CD8-positive, alpha-beta memory T cell (primary cell): ENCODE measurements around the gene MAPK11. TPM values are rescaled to one million over a fixed set of nuclear protein-coding genes. Genes with fewer than 3 reads are reported as not detected.
A peak's percentile ranks its signal among the peaks of the same experiment; 100 is the strongest.

Source experiments
- CTCF ChIA-PET: fragments of 350-600 bp; sonication (Branson Sonifier 250); formaldehyde crosslinking; loops from one replicate; lab custom pipeline; 2021; ENCODE audit warnings: antibody characterized with exemption; lab: Charles Lee
- POLR2A ChIA-PET: fragments of 350-600 bp; sonication (Branson Sonifier 250); formaldehyde crosslinking; loops from one replicate; lab custom pipeline; 2021; ENCODE audit warnings: antibody characterized with exemption; lab: Charles Lee
- DNase-seq, 5 donors: peaks; one replicate each; pipeline versions ENCODE4 v3.0.0 to v3.0.0-alpha.2; 2020 to 2022; ENCODE audit warnings: mixed read lengths in 1 of 5
- H3K27ac ChIP-seq: one replicate; pipeline ENCODE4 v1.7.0; 2013; ENCODE audit warnings: low read depth, mild to moderate bottlenecking, low read length, moderate library complexity
- H3K27me3 ChIP-seq: 2 replicates; pipeline ENCODE4 v1.7.0; 2013; ENCODE audit warnings: low read length, mild to moderate bottlenecking; ENCODE audit not compliant: insufficient read depth, poor library complexity, severe bottlenecking
- H3K36me3 ChIP-seq: 2 replicates; pipeline ENCODE4 v1.7.0; 2013; ENCODE audit warnings: mild to moderate bottlenecking, low read length, moderate library complexity; ENCODE audit not compliant: insufficient read depth
- H3K4me1 ChIP-seq: 2 replicates; pipeline ENCODE4 v1.7.0; 2013; ENCODE audit warnings: mild to moderate bottlenecking, low read length, moderate library complexity; ENCODE audit not compliant: insufficient read depth
- H3K4me3 ChIP-seq: 2 replicates; pipeline ENCODE4 v1.7.0; 2013; ENCODE audit warnings: mild to moderate bottlenecking, low read length
- H3K9me3 ChIP-seq: 2 replicates; pipeline ENCODE4 v1.7.0; 2013; ENCODE audit warnings: mild to moderate bottlenecking, low read length
- H3K27ac Mint-ChIP-seq, 8 donors: one replicate each; pipeline ENCODE4 v1.8.0; 2020 to 2021; ENCODE audit warnings: mixed read lengths in 8 of 8, mild to moderate bottlenecking in 6 of 8, inconsistent platforms in 3 of 8, moderate library complexity in 3 of 8
- H3K27me3 Mint-ChIP-seq, 2 donors: one replicate each; pipeline ENCODE4 v1.8.0; 2020 to 2021; ENCODE audit warnings: mixed read lengths in 2 of 2, mild to moderate bottlenecking in 1 of 2, moderate library complexity in 1 of 2
- H3K36me3 Mint-ChIP-seq, 3 donors: one replicate each; pipeline ENCODE4 v1.8.0; 2020 to 2021; ENCODE audit warnings: mixed read lengths in 3 of 3, inconsistent platforms in 1 of 3, mild to moderate bottlenecking in 1 of 3
- H3K4me1 Mint-ChIP-seq, 3 donors: one replicate each; pipeline ENCODE4 v1.8.0; 2020 to 2021; ENCODE audit warnings: mixed read lengths in 3 of 3, inconsistent platforms in 1 of 3, mild to moderate bottlenecking in 1 of 3
- H3K4me3 Mint-ChIP-seq, 7 donors: one replicate each; pipeline ENCODE4 v1.8.0; 2020 to 2021; ENCODE audit warnings: mixed read lengths in 7 of 7, mild to moderate bottlenecking in 6 of 7, moderate library complexity in 4 of 7, inconsistent platforms in 2 of 7
- H3K9me3 Mint-ChIP-seq, 5 donors: one replicate each; pipeline ENCODE4 v1.8.0; 2020 to 2022; ENCODE audit warnings: mixed read lengths in 5 of 5, mild to moderate bottlenecking in 3 of 5, moderate library complexity in 2 of 5, inconsistent platforms in 1 of 5
- polyA plus RNA-seq: library from polyadenylated mRNA; unstranded; fragments of 300-500 nt; fragmentation: Illumina TruSeq; gene quantifications from one replicate; pipeline ENCODE4 v1.2.3, GENCODE V29; 2021
- total RNA-seq, 2 experiments: library from RNA; stranded (reverse); gene quantifications; one replicate each; pipeline ENCODE4 v1.2.3, GENCODE V29; 2021

Gene MAPK11
- total and polyA plus RNA-seq, 3 experiments from 2014 or later: 0.28 to 13.2 (median 12.8) TPM

DNA sequence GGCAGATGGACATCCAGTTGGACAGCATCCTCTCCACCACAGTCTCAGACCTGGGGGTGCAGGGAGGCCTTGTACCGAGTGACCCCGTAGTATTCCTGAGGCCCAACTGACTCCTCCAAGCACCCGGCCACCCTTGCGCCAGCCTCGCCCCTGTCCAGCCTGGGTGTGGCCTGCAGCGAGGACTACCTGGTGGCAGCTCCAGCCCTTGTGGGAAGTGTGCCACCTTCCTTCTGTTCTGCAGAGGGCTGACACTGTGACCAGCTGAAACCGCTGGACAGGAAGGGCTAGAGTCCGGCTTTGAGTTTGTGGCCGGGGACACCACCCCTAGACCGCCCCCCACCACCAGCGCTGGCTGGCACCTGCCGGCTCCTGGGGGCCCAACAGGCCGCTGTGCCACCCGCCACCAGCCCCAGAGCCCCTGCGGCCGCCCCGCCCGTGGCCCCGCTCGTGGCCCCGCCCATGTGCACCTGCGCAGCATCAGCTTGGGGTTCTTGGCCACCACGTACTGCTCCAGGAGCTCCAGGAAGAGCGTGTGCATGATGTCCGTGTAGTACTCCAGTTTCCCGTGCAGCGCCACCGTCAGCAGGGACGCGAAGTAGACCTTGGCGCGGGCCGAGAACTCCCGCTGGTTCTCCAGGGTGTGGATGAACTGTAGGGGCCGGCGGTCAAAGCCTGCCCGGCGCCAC, 10.0 kb upstream of the MAPK11 start:
- H3K9me3 Mint-ChIP-seq: no peaks in the 10 kb centered on the region
- CTCF ChIA-PET: interaction anchor here (0.7 kb wide), 1 partner anchor 62 kb away, joined by 3 read pairs; no protein-coding TSS in a partner anchor
- H3K4me3 ChIP-seq: no peak overlapping the region

DNA sequence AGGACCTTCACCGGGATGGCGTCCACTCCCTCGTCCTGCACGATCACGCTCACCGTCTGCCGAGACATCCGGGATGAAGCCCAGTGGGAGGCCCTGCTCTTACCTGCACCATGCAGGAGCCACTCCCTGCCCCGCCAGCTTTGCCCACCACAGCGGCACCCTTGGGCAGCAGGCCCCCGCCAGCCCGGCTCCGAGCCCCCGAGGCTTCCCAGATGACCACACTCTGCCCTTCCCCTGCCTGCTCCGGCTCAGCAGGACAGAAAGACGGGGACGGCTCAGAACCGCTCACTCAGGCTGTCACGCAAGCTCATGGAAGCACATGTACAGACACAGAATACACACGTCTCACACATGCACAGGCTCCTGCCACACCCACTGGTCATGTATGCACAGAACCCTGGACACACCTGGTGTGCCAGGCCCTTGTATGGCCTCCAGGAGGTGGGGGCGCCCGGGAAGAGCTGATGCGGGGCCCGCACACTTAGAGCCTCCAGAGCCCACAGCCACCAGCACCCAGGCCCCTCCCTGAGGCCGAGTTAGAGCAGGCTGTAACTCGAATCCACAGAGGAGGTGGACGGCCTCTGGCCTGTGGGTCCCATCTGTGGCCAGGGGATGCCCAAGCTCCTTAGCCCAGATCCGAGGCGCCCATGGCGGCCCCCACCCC, 8.9 kb upstream of the MAPK11 start:
- no peak overlapping the region for H3K4me3 ChIP-seq
- no peak overlapping the region for H3K27ac ChIP-seq
- Mint-ChIP-seq H3K36me3 (no peaks in the 10 kb centered on the region), H3K27me3 (no peaks in the 10 kb centered on the region), H3K27ac (no peak overlapping the region), H3K4me1 (peaks cover 0 to 4% (median 2%) of the 10 kb centered on the region in 3 donors), H3K4me3 (no peak overlapping the region), H3K9me3 (no peaks in the 10 kb centered on the region)
- H3K9me3 ChIP-seq: no peaks in the 10 kb centered on the region
- H3K4me1 ChIP-seq: no peaks in the 10 kb centered on the region
- no peak for DNase-seq
- POLR2A ChIA-PET: no interaction called here
- H3K36me3 ChIP-seq: no peaks in the 10 kb centered on the region
- CTCF ChIA-PET: interaction anchor here (0.7 to 1.1 kb wide), 2 partner anchors 46 to 63 kb away, joined by 3 to 4 read pairs; no protein-coding TSS in a partner anchor
- no peaks in the 10 kb centered on the region for H3K27me3 ChIP-seq

More for the DNA sequence above, 10.0 kb upstream of the MAPK11 start:
- no peak overlapping the region for H3K27ac ChIP-seq
- Mint-ChIP-seq H3K4me3 (no peak overlapping the region), H3K36me3 (no peaks in the 10 kb centered on the region), H3K27ac (no peak overlapping the region), H3K4me1 (peaks cover 0 to 3% (median 2%) of the 10 kb centered on the region in 3 donors), H3K27me3 (no peaks in the 10 kb centered on the region)
- no peaks in the 10 kb centered on the region for H3K9me3 ChIP-seq
- no peaks in the 10 kb centered on the region for H3K4me1 ChIP-seq
- H3K27me3 ChIP-seq: no peaks in the 10 kb centered on the region
- DNase-seq: no peak
- H3K36me3 ChIP-seq: no peaks in the 10 kb centered on the region
- POLR2A ChIA-PET: no interaction called here

DNA sequence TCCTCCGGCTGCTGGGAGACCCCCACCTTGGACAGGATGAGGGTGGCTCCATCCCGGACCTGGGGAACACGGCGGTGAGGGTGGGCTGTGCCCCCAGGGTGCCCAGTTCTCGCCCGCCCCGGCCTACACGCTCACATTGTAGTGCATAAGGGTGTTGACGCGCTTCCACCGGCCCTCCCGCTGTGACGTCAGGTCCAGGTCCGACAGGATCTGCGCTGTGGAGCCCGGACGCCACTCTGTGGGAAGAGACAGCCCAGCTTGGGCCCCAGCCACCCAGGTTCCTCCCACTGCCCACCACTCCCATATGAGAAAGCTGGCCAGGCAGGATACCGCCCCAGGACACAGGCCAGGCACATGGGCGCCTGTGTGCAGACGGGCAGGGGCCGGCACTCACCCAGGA, 8.3 kb upstream of the MAPK11 start:
- Histone ChIP-seq H3K36me3 (no peaks in the 10 kb centered on the region), H3K9me3 (no peaks in the 10 kb centered on the region), H3K27me3 (no peaks in the 10 kb centered on the region), H3K4me3 (no peak overlapping the region), H3K27ac (no peak overlapping the region), H3K4me1 (no peaks in the 10 kb centered on the region)
- no peak overlapping the region for H3K27ac Mint-ChIP-seq
- POLR2A ChIA-PET: no interaction called here
- H3K9me3 Mint-ChIP-seq: no peaks in the 10 kb centered on the region
- peaks cover 2 to 3% of the 10 kb centered on the region in 2 donors for H3K27me3 Mint-ChIP-seq
- DNase-seq: no peak
- CTCF ChIA-PET: interaction anchor here (1.1 kb wide), 1 partner anchor 47 kb away, joined by 4 read pairs; no protein-coding TSS in a partner anchor
- H3K4me1 Mint-ChIP-seq: peaks cover 0 to 9% (median 2%) of the 10 kb centered on the region in 3 donors
- H3K4me3 Mint-ChIP-seq: no peak overlapping the region
- H3K36me3 Mint-ChIP-seq: no peaks in the 10 kb centered on the region

GRCh38 chr22:50277761-50278160, 7.6 kb upstream of the MAPK11 start:
- H3K4me1 ChIP-seq: no peaks in the 10 kb centered on the region
- no peak overlapping the region for H3K27ac ChIP-seq
- Mint-ChIP-seq H3K36me3 (no peaks in the 10 kb centered on the region), H3K27ac (peak overlapping the region in 1 of 8 donors; percentile 82), H3K4me1 (peaks cover 0 to 9% (median 2%) of the 10 kb centered on the region in 3 donors), H3K9me3 (no peaks in the 10 kb centered on the region), H3K27me3 (peaks cover 2 to 3% of the 10 kb centered on the region in 2 donors), H3K4me3 (no peak overlapping the region)
- DNase-seq: no peak
- ChIA-PET CTCF (no interaction called here), POLR2A (no interaction called here)
- no peaks in the 10 kb centered on the region for H3K9me3 ChIP-seq
- no peaks in the 10 kb centered on the region for H3K36me3 ChIP-seq
- H3K4me3 ChIP-seq: no peak overlapping the region
- H3K27me3 ChIP-seq: no peaks in the 10 kb centered on the region

DNA sequence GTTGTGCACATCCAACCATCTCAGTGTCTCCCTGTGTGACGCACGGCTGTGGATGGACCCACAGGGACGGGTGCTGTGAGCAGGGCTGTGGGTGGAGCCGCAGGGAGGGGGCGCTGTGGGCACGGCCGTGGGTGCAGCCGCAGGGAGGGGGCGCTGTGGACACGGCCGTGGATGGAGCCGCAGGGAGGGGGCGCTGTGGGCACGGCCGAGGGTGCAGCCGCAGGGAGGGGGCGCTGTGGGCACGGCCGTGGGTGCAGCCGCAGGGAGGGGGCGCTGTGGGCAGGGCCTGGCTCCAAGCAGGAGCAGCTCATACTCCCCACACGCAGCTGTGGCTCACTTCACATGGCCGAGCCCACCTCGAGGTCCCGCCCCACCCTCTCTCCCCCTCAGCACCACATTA, 6.0 kb upstream of the MAPK11 start:
- H3K9me3 ChIP-seq: no peaks in the 10 kb centered on the region
- H3K4me1 ChIP-seq: peaks cover 5% of the 10 kb centered on the region
- ChIA-PET CTCF (interaction anchor here (0.6 to 2.2 kb wide), 12 partner anchors 22 to 223 kb away, joined by 3 to 8 read pairs (median 4); no protein-coding TSS in a partner anchor), POLR2A (no interaction called here)
- Mint-ChIP-seq H3K4me1 (peaks cover 0 to 10% (median 3%) of the 10 kb centered on the region in 3 donors), H3K9me3 (no peaks in the 10 kb centered on the region), H3K4me3 (no peak overlapping the region), H3K36me3 (no peaks in the 10 kb centered on the region), H3K27me3 (peaks cover 2 to 3% of the 10 kb centered on the region in 2 donors), H3K27ac (no peak overlapping the region)
- H3K27ac ChIP-seq: no peak overlapping the region
- no peak overlapping the region for H3K4me3 ChIP-seq
- H3K27me3 ChIP-seq: no peaks in the 10 kb centered on the region
- H3K36me3 ChIP-seq: no peaks in the 10 kb centered on the region
- DNase-seq: peak; percentile 40 to 66 (median 52)

DNA sequence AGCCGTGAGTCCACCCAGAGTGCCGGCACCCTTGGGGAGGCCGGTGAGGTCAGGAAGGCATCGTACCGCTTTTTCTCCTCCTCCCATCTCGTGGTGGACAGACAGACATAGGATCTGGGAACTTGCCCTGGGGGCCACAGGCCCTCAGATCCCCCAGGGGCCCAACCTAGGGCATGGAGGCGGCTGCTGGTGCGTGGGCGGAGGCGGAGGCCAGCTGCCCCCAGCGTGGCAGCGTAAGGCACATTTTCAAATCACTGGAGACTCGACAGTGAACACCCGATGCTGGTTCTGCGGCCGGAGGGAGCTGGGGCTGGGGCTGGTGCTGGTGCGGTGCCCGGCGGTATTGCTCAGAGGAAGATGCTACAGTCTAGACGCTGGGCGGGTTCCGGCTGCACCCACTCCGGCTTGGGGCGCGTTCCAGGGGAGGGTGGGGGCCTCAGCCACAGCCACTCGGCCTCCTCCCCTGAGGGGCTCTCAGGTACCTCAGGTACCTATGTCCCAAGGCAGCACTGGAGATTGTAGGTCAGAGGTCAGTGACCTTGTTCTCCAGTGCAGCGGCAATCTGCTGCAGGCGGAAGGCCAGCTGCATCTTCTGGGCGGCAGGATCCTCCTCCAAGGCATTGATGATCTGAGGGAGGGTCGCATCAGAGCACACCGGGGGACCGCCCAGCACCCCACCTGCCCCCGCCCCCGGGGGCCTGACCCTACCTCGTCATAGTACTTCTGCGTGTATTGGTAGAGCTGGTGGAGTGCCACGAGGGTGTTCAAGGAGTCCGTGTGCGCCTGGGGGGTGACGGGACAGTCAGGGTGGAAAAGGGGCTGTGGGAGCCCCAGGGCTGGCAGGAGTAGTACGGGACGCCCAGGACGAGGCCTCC, 5.2 kb upstream of the MAPK11 start:
- no peak overlapping the region for H3K27ac Mint-ChIP-seq
- H3K9me3 Mint-ChIP-seq: no peaks in the 10 kb centered on the region
- no peaks in the 10 kb centered on the region for H3K36me3 ChIP-seq
- no peaks in the 10 kb centered on the region for H3K27me3 ChIP-seq
- no peaks in the 10 kb centered on the region for H3K9me3 ChIP-seq
- POLR2A ChIA-PET: no interaction called here
- H3K27ac ChIP-seq: no peak overlapping the region
- H3K4me1 Mint-ChIP-seq: peaks cover 0 to 17% (median 4%) of the 10 kb centered on the region in 3 donors
- peaks cover 3 to 6% of the 10 kb centered on the region in 2 donors for H3K27me3 Mint-ChIP-seq
- DNase-seq: no peak
- CTCF ChIA-PET: interaction anchor here (1.2 to 2.2 kb wide), 9 partner anchors 23 to 345 kb away, joined by 3 to 8 read pairs (median 4); partner anchors contain the start of gene SCO2
- H3K4me1 ChIP-seq: peaks cover 11% of the 10 kb centered on the region
- no peak overlapping the region for H3K4me3 ChIP-seq
- peak overlapping the region in 1 of 7 donors; percentile 6 for H3K4me3 Mint-ChIP-seq
- no peaks in the 10 kb centered on the region for H3K36me3 Mint-ChIP-seq

- Histone ChIP-seq H3K4me3 (no peak overlapping the region), H3K9me3 (no peaks in the 10 kb centered on the region), H3K27ac (no peak overlapping the region), H3K4me1 (peaks cover 12% of the 10 kb centered on the region), H3K27me3 (no peaks in the 10 kb centered on the region), H3K36me3 (no peaks in the 10 kb centered on the region)
- POLR2A ChIA-PET: no interaction called here
- H3K4me3 Mint-ChIP-seq: no peak overlapping the region
- no peaks in the 10 kb centered on the region for H3K9me3 Mint-ChIP-seq
- no peaks in the 10 kb centered on the region for H3K36me3 Mint-ChIP-seq
- H3K27ac Mint-ChIP-seq: no peak overlapping the region
- H3K4me1 Mint-ChIP-seq: peaks cover 0 to 18% (median 4%) of the 10 kb centered on the region in 3 donors
- H3K27me3 Mint-ChIP-seq: peaks cover 3 to 6% of the 10 kb centered on the region in 2 donors
- CTCF ChIA-PET: interaction anchor here (1.4 to 4.7 kb wide), 4 partner anchors 23 to 346 kb away, joined by 3 to 25 read pairs (median 6); partner anchors contain the start of genes DENND6B, HDAC10 and SCO2
- no peak for DNase-seq
Observed at GRCh38 chr22:50274771-50275170, 4.6 kb upstream of the MAPK11 start.
